Limb (tissue), 2 donors: ENCODE measurements around the gene EPHB2.

ENCODE experiments used
- DNase-seq, 2 donors: peaks; one replicate each; pipeline ENCODE4 v3.0.0-alpha.2; 2016; ENCODE audit errors: extremely low spot score in 2 of 2

EPHB2 gene

DNA sequence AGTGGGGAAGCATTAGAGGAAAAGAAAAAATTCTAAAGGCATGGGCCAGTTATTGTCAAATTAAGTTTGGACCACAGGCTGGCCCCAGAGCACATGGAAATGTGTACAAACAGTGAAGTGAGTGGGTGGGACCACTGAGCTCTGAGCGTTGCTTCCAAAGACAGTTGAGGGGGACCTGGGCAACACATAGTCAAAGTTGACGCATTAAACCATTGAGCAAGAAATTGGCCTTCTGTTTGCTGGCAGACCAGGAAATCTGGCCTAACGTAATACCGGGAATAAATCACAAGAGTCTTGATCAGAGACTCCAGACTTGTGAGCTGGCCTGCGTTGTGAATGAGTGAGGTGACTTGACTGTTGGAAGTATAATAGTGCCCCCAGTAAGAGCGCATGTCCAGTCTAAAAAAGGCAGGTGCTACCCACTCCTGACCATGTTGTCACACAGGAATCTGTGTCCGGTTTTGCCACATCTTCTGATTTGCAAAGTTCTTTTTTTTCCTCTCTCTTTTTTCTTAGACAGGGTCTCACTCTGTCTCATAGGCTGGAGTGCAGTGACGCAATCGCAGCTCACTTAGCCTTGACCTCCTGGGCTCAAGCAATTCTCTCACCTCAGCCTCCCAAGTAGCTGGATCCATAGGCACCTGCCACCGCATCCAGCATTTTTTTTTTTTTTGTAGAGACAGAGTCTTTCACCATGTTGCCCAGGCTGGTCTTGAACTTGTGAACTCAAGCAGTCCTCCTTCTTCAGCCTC lies 10.7 kb downstream of the EPHB2 start:
- DNase-seq = no peak

GRCh38 chr1:22722901-22723550 lies 12.4 kb downstream of the EPHB2 start:
- DNase-seq = no peak

GRCh38 chr1:22727873-22728272 lies 17.2 kb downstream of the EPHB2 start:
- DNase-seq = no peak

GRCh38 chr1:22728751-22729399 lies 18.2 kb downstream of the EPHB2 start:
- DNase-seq = no peak

DNA sequence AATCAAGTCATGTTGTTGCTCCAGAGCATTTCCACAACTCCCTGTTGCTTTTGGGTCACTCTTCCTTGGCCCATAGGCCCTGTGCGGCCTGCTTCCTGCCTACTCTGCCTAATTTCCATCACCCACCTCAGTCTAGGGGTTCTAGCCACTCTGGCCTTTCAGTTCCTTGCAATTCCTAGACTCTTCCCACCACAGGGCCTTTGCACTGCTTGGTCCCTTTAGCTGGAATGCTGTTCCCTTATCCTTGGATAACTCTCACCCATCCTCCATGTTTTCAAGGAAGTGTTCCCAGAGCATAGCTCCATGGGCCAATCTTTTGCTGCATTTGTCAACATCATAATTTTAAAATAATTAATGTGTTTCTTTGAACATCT lies 18.7 kb downstream of the EPHB2 start:
- DNase-seq = no peak

- DNase-seq = no peak
Observed at GRCh38 chr1:22729912-22730311, 19.3 kb downstream of the EPHB2 start.

DNA sequence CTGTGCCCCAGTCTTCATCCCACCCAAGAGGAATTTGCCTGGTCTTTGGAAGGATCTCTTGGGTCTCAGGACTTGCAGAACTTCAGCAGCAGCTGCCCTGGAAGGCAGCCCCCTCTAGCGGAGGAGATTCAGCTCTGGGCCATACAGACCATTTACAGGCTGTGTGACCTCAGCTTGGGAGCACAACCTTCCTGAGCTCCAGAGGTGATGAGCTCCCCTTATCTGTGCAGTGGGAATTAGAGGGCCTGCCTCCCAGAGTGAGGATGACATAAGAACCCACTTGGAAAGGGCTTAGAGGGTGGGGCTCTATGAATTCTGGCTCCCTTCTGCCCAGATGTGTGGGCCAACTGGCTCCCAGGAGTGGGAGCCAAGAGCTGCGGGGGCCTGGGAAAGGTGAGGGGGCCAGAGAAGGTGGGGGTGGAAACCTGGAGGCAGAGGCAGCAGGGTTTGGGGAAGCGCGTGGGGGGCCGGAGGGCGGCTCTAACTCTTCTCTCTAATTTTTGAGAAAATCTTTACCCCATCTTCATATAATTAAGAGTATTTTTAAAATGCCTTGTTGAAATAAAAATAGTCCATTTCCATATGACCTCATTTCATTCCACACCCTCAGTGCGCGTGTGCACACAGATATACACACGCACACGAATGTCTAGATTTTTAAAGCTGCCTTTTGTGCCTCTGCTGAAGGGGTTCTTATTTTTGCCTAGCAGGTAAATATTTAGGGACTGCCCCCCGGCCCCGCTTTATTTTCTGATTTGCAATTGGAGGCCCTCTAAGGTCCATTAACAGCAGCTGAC lies 21.5 kb downstream of the EPHB2 start:
- DNase-seq = no peak

- no peak for DNase-seq
Observed at GRCh38 chr1:22733643-22734042, 23.0 kb downstream of the EPHB2 start.

GRCh38 chr1:22736501-22737080 lies 26.0 kb downstream of the EPHB2 start:
- no peak for DNase-seq

- DNase-seq = no peak
Observed at GRCh38 chr1:22737374-22738068, 26.9 kb downstream of the EPHB2 start.

- DNase-seq = no peak
Observed at GRCh38 chr1:22738069-22738435, 27.4 kb downstream of the EPHB2 start.

GRCh38 chr1:22738522-22738921 lies 27.9 kb downstream of the EPHB2 start:
- no peak for DNase-seq

GRCh38 chr1:22739648-22740385 lies 29.2 kb downstream of the EPHB2 start:
- peak; percentile 38 to 65 for DNase-seq

GRCh38 chr1:22741118-22741517 lies 30.5 kb downstream of the EPHB2 start:
- no peak for DNase-seq

DNA sequence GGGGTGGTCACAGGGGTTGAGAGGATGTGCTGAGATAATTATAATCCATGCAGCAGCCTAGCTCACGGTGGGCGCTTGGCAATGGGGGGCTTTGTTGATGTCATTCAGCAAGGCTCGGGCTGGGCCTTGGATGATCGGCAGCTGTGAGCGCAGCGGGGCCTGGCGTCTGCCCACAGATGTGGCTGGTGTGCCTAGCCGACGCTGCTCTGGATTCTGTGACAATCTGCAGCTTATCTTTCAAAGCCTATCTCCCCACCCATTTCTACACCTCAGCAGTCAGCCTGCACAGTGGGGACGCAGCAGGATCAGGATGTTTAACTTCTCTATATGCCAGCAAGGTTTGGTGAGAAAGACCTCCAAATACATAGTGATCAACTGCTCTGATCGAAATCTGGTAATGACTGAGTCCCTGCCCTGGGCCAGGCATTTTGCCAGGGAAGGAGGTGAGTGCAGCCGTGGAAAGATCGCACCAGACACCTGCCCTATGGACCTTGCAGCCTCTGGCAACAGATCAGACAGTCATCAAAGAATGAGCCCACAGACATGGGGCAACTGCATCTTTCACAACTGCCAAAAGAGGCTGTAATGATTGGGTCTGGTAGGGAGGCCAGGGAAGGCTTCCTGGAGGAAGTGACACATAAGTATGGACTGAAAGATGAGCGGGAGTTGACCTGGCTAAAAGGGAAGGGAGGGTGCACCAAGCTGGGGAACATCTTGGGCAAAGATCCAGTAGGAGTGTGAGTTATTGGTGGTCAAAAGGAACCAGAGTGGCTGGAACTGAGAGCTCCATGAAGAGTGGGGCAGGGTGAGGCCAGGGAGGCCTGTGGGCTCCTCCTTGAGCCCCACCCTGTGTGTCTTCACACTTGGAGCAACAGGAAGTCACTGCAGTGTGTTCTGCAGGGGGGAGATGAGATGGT lies 35.3 kb downstream of the EPHB2 start:
- DNase-seq = no peak

DNA sequence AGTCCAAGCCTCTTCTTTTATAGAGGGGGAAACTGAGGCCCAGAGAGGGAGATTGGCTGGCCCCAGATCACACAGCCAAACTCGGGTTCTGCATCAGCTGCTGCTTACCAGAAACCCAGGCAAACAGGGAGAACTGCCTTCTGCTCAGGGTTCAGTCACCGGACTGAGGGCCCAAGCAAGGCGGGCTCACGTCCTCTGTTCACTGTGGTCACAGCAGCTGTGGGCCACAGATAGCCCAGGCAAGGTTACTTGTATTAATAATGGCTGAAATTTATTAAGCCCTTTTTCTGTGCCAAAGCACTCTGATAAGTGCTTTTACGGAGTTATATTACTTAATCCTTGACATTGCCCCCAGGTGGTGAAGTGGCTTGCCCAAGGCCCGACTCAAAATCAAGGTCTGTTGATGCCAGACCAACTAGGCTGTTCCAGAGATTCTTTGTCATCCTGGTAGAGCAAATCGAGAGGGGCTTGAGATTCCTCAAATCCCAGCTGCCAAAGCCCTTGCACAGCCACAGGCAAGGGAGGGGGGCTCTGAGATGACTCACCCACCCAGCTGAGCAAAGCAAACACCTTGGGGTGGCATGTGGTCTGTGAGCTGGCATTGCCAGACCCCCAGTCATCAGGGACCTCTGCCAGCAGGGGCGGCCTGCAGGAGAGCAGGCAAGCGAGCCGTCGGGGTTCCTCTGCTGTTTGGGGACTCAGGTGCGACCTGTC lies 36.5 kb downstream of the EPHB2 start:
- no peak for DNase-seq

DNA sequence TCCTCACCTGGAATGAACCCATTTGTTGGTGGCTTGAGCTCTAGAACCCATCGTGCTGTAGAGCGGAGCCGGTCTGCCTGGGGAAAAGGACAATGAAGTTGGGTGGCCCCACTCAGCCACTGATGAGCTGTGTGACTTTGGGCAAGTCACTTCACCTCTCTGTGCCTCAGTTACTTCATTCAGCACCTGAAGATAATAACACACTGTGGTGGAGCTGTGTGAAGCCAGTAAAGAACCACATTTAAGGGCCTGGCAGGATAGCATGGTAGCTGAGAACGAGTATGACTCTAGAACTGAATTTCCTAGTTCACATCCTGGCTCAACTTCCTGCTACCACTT lies 37.1 kb downstream of the EPHB2 start:
- no peak for DNase-seq

GRCh38 chr1:22749503-22749902 lies 38.9 kb downstream of the EPHB2 start:
- no peak for DNase-seq
